DND-41 (cell line): ENCODE results near the gene MBOAT1.

Experiments used
- ATAC-seq: fragments of 200-7000 bp; cut with Tn5 transposase; 3 replicates; pipeline ENCODE4 v1.9.1; 2021; ENCODE audit warnings: low read depth; ENCODE audit not compliant: insufficient read depth
- DNase-seq: peaks from one replicate; pipeline ENCODE4 v3.0.0-alpha.2; 2020
- H2AFZ ChIP-seq: 2 replicates; pipeline ENCODE4 v1.6.0; 2012; ENCODE audit warnings: low read depth, low read length
- H3K27ac ChIP-seq: 2 replicates; pipeline ENCODE4 v1.5.1; 2012; ENCODE audit warnings: low read length, inconsistent platforms
- H3K27me3 ChIP-seq: fragments of 200-600 bp; sonication (generic); 2 replicates; pipeline ENCODE4 v1.6.0; 2012; ENCODE audit warnings: low read length, mild to moderate bottlenecking, inconsistent platforms; ENCODE audit not compliant: insufficient read depth, poor library complexity
- H3K36me3 ChIP-seq: 2 replicates; pipeline ENCODE4 v1.5.1; 2012; ENCODE audit warnings: low read length, inconsistent platforms; ENCODE audit not compliant: insufficient read depth
- H3K4me1 ChIP-seq: 2 replicates; pipeline ENCODE4 v1.5.1; 2012; ENCODE audit warnings: mild to moderate bottlenecking, low read length; ENCODE audit not compliant: insufficient read depth
- H3K4me2 ChIP-seq: 2 replicates; pipeline ENCODE4 v1.6.0; 2012; ENCODE audit warnings: mild to moderate bottlenecking, moderate library complexity, low read length, inconsistent platforms; ENCODE audit not compliant: insufficient read depth
- H3K4me3 ChIP-seq, 2 experiments: fragments of 200-600 bp in 1 of 2; shearing (Covaris generic) in 1 of 2; 2 replicates each; pipeline ENCODE4 v1.5.1; 2012 to 2016; ENCODE audit warnings: inconsistent platforms in 2 of 2, low read length in 2 of 2, mild to moderate bottlenecking in 2 of 2, low read depth in 1 of 2, moderate library complexity in 1 of 2
- H3K79me2 ChIP-seq: 2 replicates; pipeline ENCODE4 v1.6.0; 2012; ENCODE audit warnings: low read length, inconsistent platforms; ENCODE audit not compliant: insufficient read depth
- H3K9ac ChIP-seq: 2 replicates; pipeline ENCODE4 v1.6.0; 2012; ENCODE audit warnings: low read depth, mild to moderate bottlenecking, inconsistent platforms, low read length, moderate library complexity
- H3K9me3 ChIP-seq: 2 replicates; pipeline ENCODE4 v1.5.1; 2012; ENCODE audit warnings: low read length, moderate library complexity, mild to moderate bottlenecking, inconsistent platforms; ENCODE audit not compliant: insufficient read depth, severe bottlenecking
- H4K20me1 ChIP-seq: 2 replicates; pipeline ENCODE4 v1.6.0; 2012; ENCODE audit warnings: low read length; ENCODE audit not compliant: insufficient read depth
- CTCF ChIP-seq: IDR thresholded peaks from 2 replicates; pipeline ENCODE4 v1.5.1; 2012; ENCODE audit warnings: borderline replicate concordance, low read length, moderate library complexity, mild to moderate bottlenecking; ENCODE audit not compliant: poor library complexity, severe bottlenecking; ENCODE audit errors: extremely low read depth
- EZH2 ChIP-seq: IDR thresholded peaks from 3 replicates; pipeline ENCODE4 v1.6.1; 2012; ENCODE audit warnings: borderline replicate concordance, low read depth, mild to moderate bottlenecking, moderate library complexity, low read length, inconsistent platforms; ENCODE audit not compliant: severe bottlenecking

MBOAT1 gene

GRCh38 chr6:20086992-20087391 lies 125.3 kb downstream of the MBOAT1 start:
- Histone ChIP-seq H3K4me1 (no peaks in the 10 kb centered on the region), H2AFZ (no peak overlapping the region), H3K4me2 (no peak overlapping the region), H3K4me3 (no peak overlapping the region), H3K36me3 (no peaks in the 10 kb centered on the region), H3K79me2 (no peaks in the 10 kb centered on the region), H3K9me3 (peaks cover 8% of the 10 kb centered on the region), H4K20me1 (no peaks in the 10 kb centered on the region), H3K9ac (no peak overlapping the region), H3K27ac (no peak overlapping the region), H3K27me3 (no peaks in the 10 kb centered on the region)
- no peak for DNase-seq
- no peak for ATAC-seq
- TF ChIP-seq EZH2 (no peak), CTCF (no peak)

- ATAC-seq, result no peak
- no peaks in the 10 kb centered on the region for H4K20me1 ChIP-seq
These were observed 126.5 kb downstream of the MBOAT1 start for GRCh38 chr6:20085817-20086216.

GRCh38 chr6:20084411-20084810 lies 127.9 kb downstream of the MBOAT1 start:
- Histone ChIP-seq H2AFZ (no peak overlapping the region), H3K27ac (no peak overlapping the region), H3K4me1 (no peaks in the 10 kb centered on the region), H3K4me2 (no peak overlapping the region), H3K27me3 (no peaks in the 10 kb centered on the region), H3K9me3 (peaks cover 8% of the 10 kb centered on the region), H3K79me2 (no peaks in the 10 kb centered on the region), H3K36me3 (no peaks in the 10 kb centered on the region), H3K4me3 (no peak overlapping the region), H4K20me1 (no peaks in the 10 kb centered on the region), H3K9ac (no peak overlapping the region)
- no peak for ATAC-seq
- DNase-seq, result no peak
- TF ChIP-seq EZH2 (no peak), CTCF (no peak)

More at GRCh38 chr6:20085817-20086216, 126.5 kb downstream of the MBOAT1 start:
- no peaks in the 10 kb centered on the region for H3K79me2 ChIP-seq
- no peak overlapping the region for H3K4me3 ChIP-seq
- no peak overlapping the region for H3K27ac ChIP-seq
- DNase-seq, result no peak
- no peak for TF ChIP-seq EZH2
- TF ChIP-seq CTCF, result no peak
- peaks cover 8% of the 10 kb centered on the region for H3K9me3 ChIP-seq
- H3K4me1 ChIP-seq, result no peaks in the 10 kb centered on the region
- no peak overlapping the region for H3K9ac ChIP-seq
- no peaks in the 10 kb centered on the region for H3K27me3 ChIP-seq
- H3K36me3 ChIP-seq, result no peaks in the 10 kb centered on the region
- H3K4me2 ChIP-seq, result no peak overlapping the region
- H2AFZ ChIP-seq, result no peak overlapping the region

- no peaks in the 10 kb centered on the region for H3K36me3 ChIP-seq
- no peak for ATAC-seq
- H2AFZ ChIP-seq, result no peak overlapping the region
- TF ChIP-seq EZH2 (no peak), CTCF (no peak)
- no peak for DNase-seq
- no peak overlapping the region for H3K4me2 ChIP-seq
- H3K9me3 ChIP-seq, result peaks cover 4% of the 10 kb centered on the region
- H3K79me2 ChIP-seq, result no peaks in the 10 kb centered on the region
- H3K4me1 ChIP-seq, result no peaks in the 10 kb centered on the region
- H3K4me3 ChIP-seq, result no peak overlapping the region
- no peak overlapping the region for H3K27ac ChIP-seq
- no peaks in the 10 kb centered on the region for H3K27me3 ChIP-seq
- H4K20me1 ChIP-seq, result no peaks in the 10 kb centered on the region
- no peak overlapping the region for H3K9ac ChIP-seq
These were observed 140.3 kb downstream of the MBOAT1 start for GRCh38 chr6:20071998-20072397.
